ENCODE results near the gene CENATAC. TPM values are rescaled to one million over a fixed set of nuclear protein-coding genes. Genes with fewer than 3 reads are reported as not detected.

Gene CENATAC
- total RNA-seq, 1 donor from 2014 or later: 59.4 TPM

- no peak for TF ChIP-seq CTCF (IDR thresholded peaks at IDR 0.05)
- H3K27ac ChIP-seq: no peak overlapping the region
- no peak overlapping the region for H3K4me3 ChIP-seq
- intact Hi-C loops (cut with DNase I): no loop called here
- ATAC-seq (no peak), DNase-seq (no peak)
- H3K27me3 ChIP-seq: no peaks in the 10 kb centered on the region
- H3K36me3 ChIP-seq: peaks cover 58% of the 10 kb centered on the region
- H3K4me1 ChIP-seq: peaks cover 44% of the 10 kb centered on the region
- H3K9me3 ChIP-seq: no peaks in the 10 kb centered on the region
These were observed 23.7 kb downstream of the CENATAC start for GRCh38 chr11:119021631-119022030.

GRCh38 chr11:119023741-119024140 is 25.8 kb downstream of the CENATAC start:
- peaks cover 38% of the 10 kb centered on the region for H3K4me1 ChIP-seq
- H3K4me3 ChIP-seq: no peak overlapping the region
- no peaks in the 10 kb centered on the region for H3K27me3 ChIP-seq
- peaks cover 53% of the 10 kb centered on the region for H3K36me3 ChIP-seq
- DNase-seq: no peak
- no peak for ATAC-seq
- no peak overlapping the region for H3K27ac ChIP-seq
- intact Hi-C loops (cut with DNase I): no loop called here
- TF ChIP-seq CTCF (IDR thresholded peaks at IDR 0.05): no peak
- H3K9me3 ChIP-seq: no peaks in the 10 kb centered on the region

GRCh38 chr11:119024430-119025098 is 26.6 kb downstream of the CENATAC start:
- Histone ChIP-seq H3K4me1 (peaks cover 44% of the 10 kb centered on the region), H3K4me3 (no peak overlapping the region), H3K36me3 (peaks cover 53% of the 10 kb centered on the region), H3K9me3 (no peaks in the 10 kb centered on the region), H3K27me3 (no peaks in the 10 kb centered on the region), H3K27ac (peak overlapping the region; percentile 47)
- intact Hi-C loops (cut with DNase I): no loop called here
- DNase-seq (no peak), ATAC-seq (no peak)
- no peak for TF ChIP-seq CTCF (IDR thresholded peaks at IDR 0.05)

GRCh38 chr11:119025099-119025473 is 27.1 kb downstream of the CENATAC start:
- TF ChIP-seq CTCF (IDR thresholded peaks at IDR 0.05): no peak
- H3K27ac ChIP-seq: peak overlapping the region; percentile 47
- ATAC-seq: no peak
- no peak overlapping the region for H3K4me3 ChIP-seq
- H3K9me3 ChIP-seq: no peaks in the 10 kb centered on the region
- intact Hi-C loops (cut with DNase I): no loop called here
- no peaks in the 10 kb centered on the region for H3K27me3 ChIP-seq
- no peak for DNase-seq
- H3K4me1 ChIP-seq: peaks cover 44% of the 10 kb centered on the region
- H3K36me3 ChIP-seq: peaks cover 53% of the 10 kb centered on the region

GRCh38 chr11:119025541-119025940 is 27.6 kb downstream of the CENATAC start:
- DNase-seq (no peak), ATAC-seq (no peak)
- intact Hi-C loops (cut with DNase I): no loop called here
- peaks cover 53% of the 10 kb centered on the region for H3K36me3 ChIP-seq
- H3K27me3 ChIP-seq: no peaks in the 10 kb centered on the region
- no peak overlapping the region for H3K4me3 ChIP-seq
- peaks cover 40% of the 10 kb centered on the region for H3K4me1 ChIP-seq
- no peak for TF ChIP-seq CTCF (IDR thresholded peaks at IDR 0.05)
- H3K9me3 ChIP-seq: no peaks in the 10 kb centered on the region
- H3K27ac ChIP-seq: peak overlapping the region; percentile 47
